ENCODE results near the gene ENTPD6.

The ENTPD6 gene

GRCh38 chr20:25211273-25211672 is 15.8 kb downstream of the ENTPD6 start:
- Histone ChIP-seq H3K9me3 (ENCODE audit: insufficient read depth, low read depth, low read length) (no peaks in the 10 kb centered on the region), H3K36me3 (ENCODE audit: insufficient read depth, low read length) (peaks cover 57% of the 10 kb centered on the region), H3K4me3 (ENCODE audit: low read length) (no peak overlapping the region), H3K27ac (ENCODE audit: low read depth, low read length) (no peak overlapping the region), H3K9ac (ENCODE audit: low read depth, low read length) (no peak overlapping the region), H3K4me1 (ENCODE audit: insufficient read depth, low read length) (no peaks in the 10 kb centered on the region), H3K27me3 (ENCODE audit: insufficient read depth, low read length) (no peaks in the 10 kb centered on the region)
- WGBS = 99% methylated on average over 5 of the region's 7 CpGs

- Histone ChIP-seq H3K4me3 (ENCODE audit: low read length) (no peak overlapping the region), H3K9ac (ENCODE audit: low read depth, low read length) (no peak overlapping the region), H3K36me3 (ENCODE audit: insufficient read depth, low read length) (peaks cover 63% of the 10 kb centered on the region), H3K27me3 (ENCODE audit: insufficient read depth, low read length) (no peaks in the 10 kb centered on the region), H3K4me1 (ENCODE audit: insufficient read depth, low read length) (no peaks in the 10 kb centered on the region), H3K9me3 (ENCODE audit: insufficient read depth, low read depth, low read length) (no peaks in the 10 kb centered on the region), H3K27ac (ENCODE audit: low read depth, low read length) (no peak overlapping the region)
- WGBS = 94% methylated on average over 5 of the region's 5 CpGs
Measured at GRCh38 chr20:25212242-25212641, 16.7 kb downstream of the ENTPD6 start.

GRCh38 chr20:25213566-25214425 is 18.3 kb downstream of the ENTPD6 start:
- Histone ChIP-seq H3K9me3 (ENCODE audit: insufficient read depth, low read depth, low read length) (no peaks in the 10 kb centered on the region), H3K9ac (ENCODE audit: low read depth, low read length) (no peak overlapping the region), H3K4me3 (ENCODE audit: low read length) (no peak overlapping the region), H3K4me1 (ENCODE audit: insufficient read depth, low read length) (no peaks in the 10 kb centered on the region), H3K36me3 (ENCODE audit: insufficient read depth, low read length) (peaks cover 69% of the 10 kb centered on the region), H3K27ac (ENCODE audit: low read depth, low read length) (no peak overlapping the region), H3K27me3 (ENCODE audit: insufficient read depth, low read length) (no peaks in the 10 kb centered on the region)
- WGBS = 91% methylated on average over 21 of the region's 21 CpGs

GRCh38 chr20:25214426-25214790 is 18.9 kb downstream of the ENTPD6 start:
- no peak overlapping the region for H3K9ac ChIP-seq (ENCODE audit: low read depth, low read length)
- no peak overlapping the region for H3K27ac ChIP-seq (ENCODE audit: low read depth, low read length)
- H3K36me3 ChIP-seq (ENCODE audit: insufficient read depth, low read length) = peaks cover 69% of the 10 kb centered on the region
- H3K27me3 ChIP-seq (ENCODE audit: insufficient read depth, low read length) = no peaks in the 10 kb centered on the region
- no peaks in the 10 kb centered on the region for H3K4me1 ChIP-seq (ENCODE audit: insufficient read depth, low read length)
- no peak overlapping the region for H3K4me3 ChIP-seq (ENCODE audit: low read length)
- 89% methylated on average over 7 of the region's 7 CpGs for WGBS
- no peaks in the 10 kb centered on the region for H3K9me3 ChIP-seq (ENCODE audit: insufficient read depth, low read depth, low read length)

DNA sequence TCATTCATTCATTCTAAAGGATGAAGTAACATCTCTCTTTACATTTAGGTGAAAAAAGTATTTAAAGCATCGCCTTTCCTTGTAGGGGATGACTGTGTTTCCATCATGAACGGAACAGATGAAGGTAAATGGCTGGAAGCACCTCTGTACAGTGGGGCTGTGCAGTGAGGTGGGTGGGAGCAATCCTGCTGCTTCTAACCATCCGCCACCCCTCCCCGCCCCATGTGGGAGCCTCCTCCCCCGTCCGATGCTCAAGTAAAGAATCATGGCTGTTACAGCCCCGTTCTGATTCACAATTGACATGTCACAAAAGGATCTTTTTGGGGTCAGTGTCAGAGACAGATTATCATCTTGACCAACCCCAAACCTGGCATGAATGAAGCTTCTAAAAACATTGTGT is 19.3 kb downstream of the ENTPD6 start:
- WGBS = 97% methylated on average over 7 of the region's 7 CpGs
- H3K27ac ChIP-seq (ENCODE audit: low read depth, low read length) = no peak overlapping the region
- no peaks in the 10 kb centered on the region for H3K4me1 ChIP-seq (ENCODE audit: insufficient read depth, low read length)
- no peaks in the 10 kb centered on the region for H3K9me3 ChIP-seq (ENCODE audit: insufficient read depth, low read depth, low read length)
- peaks cover 67% of the 10 kb centered on the region for H3K36me3 ChIP-seq (ENCODE audit: insufficient read depth, low read length)
- H3K27me3 ChIP-seq (ENCODE audit: insufficient read depth, low read length) = no peaks in the 10 kb centered on the region
- H3K9ac ChIP-seq (ENCODE audit: low read depth, low read length) = no peak overlapping the region
- H3K4me3 ChIP-seq (ENCODE audit: low read length) = no peak overlapping the region

- Histone ChIP-seq H3K36me3 (ENCODE audit: insufficient read depth, low read length) (peaks cover 62% of the 10 kb centered on the region), H3K4me3 (ENCODE audit: low read length) (no peak overlapping the region), H3K9ac (ENCODE audit: low read depth, low read length) (no peak overlapping the region), H3K4me1 (ENCODE audit: insufficient read depth, low read length) (no peaks in the 10 kb centered on the region), H3K9me3 (ENCODE audit: insufficient read depth, low read depth, low read length) (no peaks in the 10 kb centered on the region), H3K27ac (ENCODE audit: low read depth, low read length) (no peak overlapping the region), H3K27me3 (ENCODE audit: insufficient read depth, low read length) (no peaks in the 10 kb centered on the region)
- 95% methylated on average over 10 of the region's 10 CpGs for whole genome bisulfite sequencing
Measured at GRCh38 chr20:25215521-25215920, 20.0 kb downstream of the ENTPD6 start.

GRCh38 chr20:25216199-25216945 is 20.9 kb downstream of the ENTPD6 start:
- no peak overlapping the region for H3K27ac ChIP-seq (ENCODE audit: low read depth, low read length)
- no peak overlapping the region for H3K4me3 ChIP-seq (ENCODE audit: low read length)
- 92% methylated on average over 16 of the region's 16 CpGs for WGBS
- no peaks in the 10 kb centered on the region for H3K27me3 ChIP-seq (ENCODE audit: insufficient read depth, low read length)
- H3K4me1 ChIP-seq (ENCODE audit: insufficient read depth, low read length) = no peaks in the 10 kb centered on the region
- no peak overlapping the region for H3K9ac ChIP-seq (ENCODE audit: low read depth, low read length)
- H3K9me3 ChIP-seq (ENCODE audit: insufficient read depth, low read depth, low read length) = no peaks in the 10 kb centered on the region
- peaks cover 59% of the 10 kb centered on the region for H3K36me3 ChIP-seq (ENCODE audit: insufficient read depth, low read length)

DNA sequence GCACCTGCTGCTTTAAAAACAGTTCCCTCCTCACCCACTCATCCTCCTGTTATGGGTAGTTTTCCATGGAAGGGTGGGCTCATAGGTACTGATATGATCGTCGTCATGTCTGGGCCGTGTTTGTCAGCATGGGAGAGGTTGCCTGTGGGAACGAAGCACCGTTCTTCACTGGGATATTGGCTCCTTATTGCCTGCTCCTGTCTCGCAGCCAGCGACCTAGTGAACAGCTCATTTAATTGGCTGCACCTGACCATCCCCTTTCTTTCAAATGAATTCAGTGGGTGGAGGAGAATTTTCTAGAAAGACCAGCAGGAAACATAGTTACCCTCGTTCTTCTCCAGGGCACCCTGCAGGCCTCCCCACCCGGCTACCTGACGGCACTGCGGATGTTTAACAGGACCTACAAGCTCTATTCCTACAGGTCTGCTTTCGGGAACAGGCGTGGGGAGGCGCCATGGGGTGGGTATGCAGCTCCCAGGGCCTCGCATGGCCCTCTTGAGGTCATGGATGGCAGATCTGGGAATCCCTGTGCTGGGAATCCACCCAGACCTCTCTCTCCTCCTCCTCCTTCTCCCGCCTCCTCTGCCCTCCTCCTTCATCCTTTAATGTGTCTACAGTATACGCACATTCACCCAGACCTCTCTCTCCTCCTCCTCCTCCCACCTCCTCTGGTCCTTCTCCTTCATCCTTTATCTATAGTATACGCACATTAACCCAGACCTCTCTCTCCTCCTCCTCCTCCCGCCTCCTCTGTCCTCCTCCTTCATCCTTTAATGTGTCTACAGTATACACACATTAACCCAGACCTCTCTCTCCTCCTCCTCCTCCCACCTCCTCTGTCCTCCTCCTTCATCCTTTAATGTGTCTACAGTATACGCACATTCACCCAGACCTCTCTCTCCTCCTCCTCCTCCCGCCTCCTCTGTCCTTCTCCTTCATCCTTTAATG is 21.9 kb downstream of the ENTPD6 start:
- H3K36me3 ChIP-seq (ENCODE audit: insufficient read depth, low read length) = peaks cover 49% of the 10 kb centered on the region
- H3K4me3 ChIP-seq (ENCODE audit: low read length) = no peak overlapping the region
- WGBS = 92% methylated on average over 21 of the region's 21 CpGs
- no peaks in the 10 kb centered on the region for H3K27me3 ChIP-seq (ENCODE audit: insufficient read depth, low read length)
- H3K4me1 ChIP-seq (ENCODE audit: insufficient read depth, low read length) = peaks cover 2% of the 10 kb centered on the region; the same call in 1 of the 2 replicates
- no peak overlapping the region for H3K9ac ChIP-seq (ENCODE audit: low read depth, low read length)
- H3K9me3 ChIP-seq (ENCODE audit: insufficient read depth, low read depth, low read length) = no peaks in the 10 kb centered on the region
- no peak overlapping the region for H3K27ac ChIP-seq (ENCODE audit: low read depth, low read length)

DNA sequence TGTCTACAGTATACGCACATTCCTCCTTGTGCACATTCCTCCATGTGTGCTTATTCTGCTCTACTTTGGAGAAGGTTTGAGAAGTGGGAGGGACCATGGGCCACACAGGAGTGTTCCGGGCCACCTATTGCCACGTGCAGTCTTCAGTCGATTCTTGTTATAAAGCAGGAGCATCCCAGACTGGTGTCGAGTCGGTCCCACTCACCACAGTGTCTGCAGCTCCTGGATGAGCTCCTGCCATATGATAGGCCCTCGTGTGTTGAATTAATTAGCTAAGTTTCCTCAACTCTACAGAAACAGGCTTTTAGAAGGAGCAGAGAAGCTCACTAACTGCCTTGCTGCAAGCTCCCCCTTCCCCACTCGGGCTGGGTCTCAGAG is 22.6 kb downstream of the ENTPD6 start:
- Histone ChIP-seq H3K27ac (ENCODE audit: low read depth, low read length) (no peak overlapping the region), H3K36me3 (ENCODE audit: insufficient read depth, low read length) (peaks cover 46% of the 10 kb centered on the region), H3K4me1 (ENCODE audit: insufficient read depth, low read length) (peaks cover 7% of the 10 kb centered on the region; the same call in 1 of the 2 replicates), H3K9me3 (ENCODE audit: insufficient read depth, low read depth, low read length) (no peaks in the 10 kb centered on the region), H3K9ac (ENCODE audit: low read depth, low read length) (no peak overlapping the region), H3K27me3 (ENCODE audit: insufficient read depth, low read length) (no peaks in the 10 kb centered on the region), H3K4me3 (ENCODE audit: low read length) (no peak overlapping the region)
- WGBS = 94% methylated on average over 8 of the region's 8 CpGs

- Histone ChIP-seq H3K36me3 (ENCODE audit: insufficient read depth, low read length) (peaks cover 42% of the 10 kb centered on the region), H3K27me3 (ENCODE audit: insufficient read depth, low read length) (no peaks in the 10 kb centered on the region), H3K4me1 (ENCODE audit: insufficient read depth, low read length) (peaks cover 11% of the 10 kb centered on the region; the same call in 1 of the 2 replicates), H3K9ac (ENCODE audit: low read depth, low read length) (no peak overlapping the region), H3K9me3 (ENCODE audit: insufficient read depth, low read depth, low read length) (no peaks in the 10 kb centered on the region), H3K27ac (ENCODE audit: low read depth, low read length) (no peak overlapping the region), H3K4me3 (ENCODE audit: low read length) (no peak overlapping the region)
- 95% methylated on average over 12 of the region's 12 CpGs for WGBS
Measured at GRCh38 chr20:25218492-25218891, 23.0 kb downstream of the ENTPD6 start.
